ENCODE measurements around the gene FABP6. TPM values are rescaled to one million over a fixed set of nuclear protein-coding genes. Genes with fewer than 3 reads are reported as not detected.

Gene FABP6
- total and polyA plus RNA-seq, 9 of the 15 experiments (the other 6 are each of a cell fraction or from before 2014, with no cell fraction given): 0.11 to 0.33 (median 0.21) TPM; not detected in 4

- H4K20me1 ChIP-seq (replicated peaks; ENCODE audit: control insufficient read depth, insufficient read depth, low read length): peaks cover 5% of the 10 kb centered on the region; the same call in 1 of the 2 replicates
- no peak overlapping the region for H2AFZ ChIP-seq (ENCODE audit: low read depth, low read length)
- CTCF ChIA-PET (ENCODE audit: low intra/inter-chr PET ratio): no interaction called here
- H3K9me3 ChIP-seq (replicated peaks; ENCODE audit: control insufficient read depth, insufficient read depth, low read depth, low read length): no peaks in the 10 kb centered on the region
- POLR2A ChIA-PET: interaction anchor here (0.7 to 1.3 kb wide), 2 partner anchors 9 to 13 kb away, joined by 5 to 7 read pairs; no protein-coding TSS in a partner anchor
- H3K4me3 ChIP-seq: no peak overlapping the region
- H3K27me3 ChIP-seq (ENCODE audit: control insufficient read depth in 2 of 2, insufficient read depth in 2 of 2, low read length in 2 of 2): no peaks in the 10 kb centered on the region
- peaks cover 8% of the 10 kb centered on the region for H3K9me1 ChIP-seq (ENCODE audit: control insufficient read depth, insufficient read depth, low read length)
- DNase-seq (ENCODE audit: extremely low read depth in 1 of 4, low spot score in 3 of 4) (no peak), FAIRE-seq (no peak), ATAC-seq (no peak)
- H3K4me1 ChIP-seq (replicated peaks in 1 of 2; ENCODE audit: control insufficient read depth in 2 of 2, insufficient read depth in 2 of 2, low read length in 2 of 2): peaks cover 29 to 36% of the 10 kb centered on the region in 2 experiments
- H3K36me3 ChIP-seq (ENCODE audit: control insufficient read depth, insufficient read depth, low read length): no peaks in the 10 kb centered on the region
- intact Hi-C loops (cut with micrococcal nuclease): no loop called here
- WGBS (ENCODE audit: insufficient coverage, low coverage, missing lambda C conversion rate): 30% methylated on average over 7 of the region's 7 CpGs
- no peak overlapping the region for H3K27ac ChIP-seq (ENCODE audit: extremely low read depth, low read depth, low read length)
- H3K9ac ChIP-seq (ENCODE audit: insufficient read depth in 1 of 2, low read depth in 2 of 2, low read length in 2 of 2): no peak overlapping the region
- no peaks in the 10 kb centered on the region for H3K79me2 ChIP-seq (ENCODE audit: control insufficient read depth, insufficient read depth, low read length)
- no peak overlapping the region for H3K4me2 ChIP-seq (ENCODE audit: insufficient read depth, low read length)
- in situ Hi-C loops (cut with MboI): no loop called here
- no TSS peak for BruUV-seq (replicated peaks)
- TF ChIP-seq SMARCB1 (IDR thresholded peaks at IDR 0.05; ENCODE audit: insufficient read length, low read depth) (no peak), C11orf30 (IDR thresholded peaks at IDR 0.05; ENCODE audit: low read depth) (no peak), ZNF449 (CRISPR knock-in tag; IDR thresholded peaks at IDR 0.05) (no peak), ZNF3 (CRISPR knock-in tag; IDR thresholded peaks at IDR 0.05) (no peak), ZNF316 (IDR thresholded peaks at IDR 0.05) (no peak), ZC3H4 (CRISPR knock-in tag; IDR thresholded peaks at IDR 0.05; ENCODE audit: borderline replicate concordance) (no peak), ZNF76 (CRISPR knock-in tag; IDR thresholded peaks at IDR 0.05; ENCODE audit: borderline replicate concordance) (no peak), USF2 (CRISPR knock-in tag; IDR thresholded peaks at IDR 0.05) (no peak), CHD1 (IDR thresholded peaks at IDR 0.05; ENCODE audit: low read length) (no peak), MIER1 (IDR thresholded peaks at IDR 0.05; ENCODE audit: low read depth) (no peak), PKNOX1 (IDR thresholded peaks at IDR 0.05) (no peak), STAT5A (IDR thresholded peaks at IDR 0.05; ENCODE audit: borderline replicate concordance, low read length) (no peak)
- TF ChIP-seq, protein P1, sequence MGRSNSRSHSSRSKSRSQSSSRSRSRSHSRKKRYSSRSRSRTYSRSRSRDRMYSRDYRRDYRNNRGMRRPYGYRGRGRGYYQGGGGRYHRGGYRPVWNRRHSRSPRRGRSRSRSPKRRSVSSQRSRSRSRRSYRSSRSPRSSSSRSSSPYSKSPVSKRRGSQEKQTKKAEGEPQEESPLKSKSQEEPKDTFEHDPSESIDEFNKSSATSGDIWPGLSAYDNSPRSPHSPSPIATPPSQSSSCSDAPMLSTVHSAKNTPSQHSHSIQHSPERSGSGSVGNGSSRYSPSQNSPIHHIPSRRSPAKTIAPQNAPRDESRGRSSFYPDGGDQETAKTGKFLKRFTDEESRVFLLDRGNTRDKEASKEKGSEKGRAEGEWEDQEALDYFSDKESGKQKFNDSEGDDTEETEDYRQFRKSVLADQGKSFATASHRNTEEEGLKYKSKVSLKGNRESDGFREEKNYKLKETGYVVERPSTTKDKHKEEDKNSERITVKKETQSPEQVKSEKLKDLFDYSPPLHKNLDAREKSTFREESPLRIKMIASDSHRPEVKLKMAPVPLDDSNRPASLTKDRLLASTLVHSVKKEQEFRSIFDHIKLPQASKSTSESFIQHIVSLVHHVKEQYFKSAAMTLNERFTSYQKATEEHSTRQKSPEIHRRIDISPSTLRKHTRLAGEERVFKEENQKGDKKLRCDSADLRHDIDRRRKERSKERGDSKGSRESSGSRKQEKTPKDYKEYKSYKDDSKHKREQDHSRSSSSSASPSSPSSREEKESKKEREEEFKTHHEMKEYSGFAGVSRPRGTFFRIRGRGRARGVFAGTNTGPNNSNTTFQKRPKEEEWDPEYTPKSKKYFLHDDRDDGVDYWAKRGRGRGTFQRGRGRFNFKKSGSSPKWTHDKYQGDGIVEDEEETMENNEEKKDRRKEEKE (IDR thresholded peaks at IDR 0.05; ENCODE audit: borderline replicate concordance in 1 of 2, control insufficient read depth in 1 of 2, low read depth in 2 of 2, low read length in 1 of 2): no peak
- TF ChIP-seq, protein P2, sequence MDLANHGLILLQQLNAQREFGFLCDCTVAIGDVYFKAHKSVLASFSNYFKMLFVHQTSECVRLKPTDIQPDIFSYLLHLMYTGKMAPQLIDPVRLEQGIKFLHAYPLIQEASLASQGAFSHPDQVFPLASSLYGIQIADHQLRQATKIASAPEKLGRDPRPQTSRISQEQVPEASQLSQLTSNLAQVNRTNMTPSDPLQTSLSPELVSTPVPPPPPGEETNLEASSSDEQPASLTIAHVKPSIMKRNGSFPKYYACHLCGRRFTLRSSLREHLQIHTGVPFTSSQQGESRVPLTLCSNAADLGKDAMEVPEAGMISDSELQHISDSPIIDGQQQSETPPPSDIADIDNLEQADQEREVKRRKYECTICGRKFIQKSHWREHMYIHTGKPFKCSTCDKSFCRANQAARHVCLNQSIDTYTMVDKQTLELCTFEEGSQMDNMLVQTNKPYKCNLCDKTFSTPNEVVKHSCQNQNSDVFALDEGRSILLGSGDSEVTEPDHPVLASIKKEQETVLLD (IDR thresholded peaks at IDR 0.05): no peak
Observed at GRCh38 chr5:160259341-160259740, 30.0 kb downstream of the FABP6 start.

Data from K562 (cell line).